GM12892 (cell line): ENCODE results near the gene RBM34.

ENCODE experiments used
- DNase-seq: peaks from one replicate; pipeline ENCODE4 v3.0.0; 2011; ENCODE audit not compliant: insufficient read length
- FAIRE-seq: peaks from 2 replicates; lab custom pipeline; 2011; peaks lifted over from hg19 to GRCh38; lab: Jason Lieb, UNC
- POLR2A ChIP-seq: IDR thresholded peaks from 2 replicates; pipeline ENCODE4 v1.6.1; 2011; ENCODE audit warnings: low read depth, low read length, control low read depth
- POLR2AphosphoS5 ChIP-seq: IDR thresholded peaks from 2 replicates; pipeline ENCODE4 v1.6.1; 2011; ENCODE audit warnings: low read depth, low read length, control low read depth
- TAF1 ChIP-seq: IDR thresholded peaks from 2 replicates; pipeline ENCODE4 v1.6.1; 2011; ENCODE audit warnings: low read depth, mild to moderate bottlenecking, control low read depth, low read length, borderline replicate concordance

RBM34 gene

DNA sequence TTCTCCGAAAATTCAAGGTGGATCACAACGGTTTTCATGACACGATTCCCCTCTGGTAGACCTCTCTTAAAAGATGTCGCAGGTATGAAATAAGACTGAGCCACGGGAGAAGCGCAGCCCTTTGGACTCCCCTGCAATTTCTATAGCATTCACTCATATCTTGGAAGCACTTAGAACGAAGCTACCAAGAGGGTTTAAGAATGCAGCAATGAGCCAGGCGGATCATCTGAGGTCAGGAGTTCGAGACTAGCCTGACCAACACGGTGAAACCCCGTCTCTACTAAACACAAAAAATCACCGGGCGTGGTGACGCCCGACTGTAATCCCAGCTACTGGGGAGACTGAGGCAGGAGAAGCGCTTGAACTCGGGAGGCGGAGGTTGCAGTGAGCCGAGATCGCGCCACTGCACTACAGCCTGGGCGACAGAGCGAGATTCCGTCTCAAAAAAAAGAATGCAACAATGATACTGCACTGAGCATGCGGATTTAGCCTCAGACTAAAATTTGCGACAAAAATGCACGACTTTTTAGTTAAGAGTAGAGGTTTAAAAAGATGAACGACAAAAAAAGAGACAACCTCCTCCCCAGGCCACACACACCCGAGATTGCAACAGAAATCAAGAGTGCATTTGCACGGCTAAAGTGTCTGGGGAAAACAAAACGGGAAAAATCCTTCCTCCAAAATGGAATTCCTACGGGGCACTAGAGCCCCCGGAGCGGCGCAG lies 33.2 kb downstream of the RBM34 start:
- TF ChIP-seq TAF1 = no peak
- TF ChIP-seq POLR2A = no peak
- no peak for TF ChIP-seq POLR2AphosphoS5
- DNase-seq = no peak
- no peak for FAIRE-seq

DNA sequence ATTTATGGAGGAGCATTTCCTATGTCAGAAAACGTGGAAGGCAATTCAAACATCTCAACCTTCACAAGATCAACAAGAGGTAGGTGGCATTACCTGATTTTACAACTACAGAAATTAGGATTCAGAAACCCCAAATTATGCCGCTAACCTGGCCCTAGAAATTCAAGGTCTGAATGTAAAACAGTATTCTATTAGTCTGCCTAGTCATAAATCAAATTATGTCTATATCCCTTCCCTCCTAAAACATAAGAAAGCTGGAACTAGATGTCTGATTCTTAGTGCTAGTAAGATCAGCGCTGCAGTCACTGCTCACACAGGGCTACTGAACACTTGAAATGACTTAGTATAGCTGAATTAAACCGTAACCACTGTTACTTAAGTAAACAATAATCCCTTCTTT lies 33.8 kb downstream of the RBM34 start:
- no peak for FAIRE-seq
- no peak for DNase-seq
- TF ChIP-seq POLR2AphosphoS5 (no peak), TAF1 (no peak), POLR2A (no peak)

DNA sequence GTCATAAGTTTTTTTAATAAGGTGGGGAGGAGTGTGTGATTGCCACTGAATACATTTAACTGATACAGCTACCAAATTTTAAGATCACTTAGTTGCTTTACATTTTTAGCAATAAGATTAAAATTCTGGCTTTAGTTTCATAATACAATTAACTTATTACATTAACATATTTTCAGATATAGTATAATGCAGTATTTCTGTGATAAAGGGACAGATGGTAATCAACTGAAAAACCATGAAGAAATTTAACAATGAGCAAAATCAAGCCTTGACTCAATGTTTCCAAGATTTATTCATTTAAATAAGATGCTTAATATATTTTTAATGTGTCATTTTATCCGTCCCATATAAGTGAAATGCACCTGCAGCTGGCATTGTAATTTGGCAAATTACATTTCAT lies 36.4 kb downstream of the RBM34 start:
- FAIRE-seq (no peak), DNase-seq (no peak)
- TF ChIP-seq POLR2AphosphoS5 = no peak

DNA sequence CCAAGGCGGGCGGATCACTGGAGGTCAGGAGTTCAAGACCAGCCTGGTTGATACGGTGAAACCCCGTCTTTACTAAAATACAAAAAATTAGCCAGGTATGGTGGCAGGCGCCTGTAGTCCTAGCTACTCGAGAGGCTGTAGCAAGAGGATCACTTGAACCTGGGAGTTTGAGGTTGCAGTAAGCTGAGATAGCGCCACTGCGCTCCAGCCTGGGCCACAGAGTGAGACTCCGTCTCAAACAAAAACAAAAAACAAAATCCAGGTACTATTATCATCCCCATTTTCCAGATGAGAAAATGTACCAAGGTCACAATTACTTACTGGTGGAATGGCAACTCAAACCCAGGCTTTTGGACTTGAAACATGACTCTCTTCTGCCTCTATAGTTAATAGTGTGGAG lies 36.9 kb downstream of the RBM34 start:
- FAIRE-seq (no peak), DNase-seq (no peak)
- TF ChIP-seq TAF1 (no peak), POLR2AphosphoS5 (no peak), POLR2A (no peak)

DNA sequence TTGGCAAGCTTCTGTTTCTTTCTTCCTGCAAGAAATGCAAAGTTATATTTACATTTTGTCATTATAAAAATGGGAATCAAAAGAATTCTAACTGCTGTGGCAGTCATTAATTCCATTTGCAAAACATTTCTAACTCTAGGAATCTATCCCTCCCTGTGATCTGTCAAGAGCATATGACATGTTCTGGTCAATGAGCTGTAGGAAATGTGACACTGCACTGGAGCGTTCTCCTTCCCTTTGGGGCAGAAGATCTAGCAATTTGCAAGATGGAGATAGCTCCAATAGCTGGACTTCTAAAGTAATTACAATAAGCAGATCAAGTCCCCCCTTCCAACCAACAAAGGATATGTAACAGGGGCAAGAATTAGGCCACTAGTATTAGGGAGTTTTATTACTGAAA lies 38.7 kb downstream of the RBM34 start:
- no peak for DNase-seq
- no peak for TF ChIP-seq POLR2A
- no peak for TF ChIP-seq POLR2AphosphoS5
- no peak for TF ChIP-seq TAF1
- FAIRE-seq = no peak

DNA sequence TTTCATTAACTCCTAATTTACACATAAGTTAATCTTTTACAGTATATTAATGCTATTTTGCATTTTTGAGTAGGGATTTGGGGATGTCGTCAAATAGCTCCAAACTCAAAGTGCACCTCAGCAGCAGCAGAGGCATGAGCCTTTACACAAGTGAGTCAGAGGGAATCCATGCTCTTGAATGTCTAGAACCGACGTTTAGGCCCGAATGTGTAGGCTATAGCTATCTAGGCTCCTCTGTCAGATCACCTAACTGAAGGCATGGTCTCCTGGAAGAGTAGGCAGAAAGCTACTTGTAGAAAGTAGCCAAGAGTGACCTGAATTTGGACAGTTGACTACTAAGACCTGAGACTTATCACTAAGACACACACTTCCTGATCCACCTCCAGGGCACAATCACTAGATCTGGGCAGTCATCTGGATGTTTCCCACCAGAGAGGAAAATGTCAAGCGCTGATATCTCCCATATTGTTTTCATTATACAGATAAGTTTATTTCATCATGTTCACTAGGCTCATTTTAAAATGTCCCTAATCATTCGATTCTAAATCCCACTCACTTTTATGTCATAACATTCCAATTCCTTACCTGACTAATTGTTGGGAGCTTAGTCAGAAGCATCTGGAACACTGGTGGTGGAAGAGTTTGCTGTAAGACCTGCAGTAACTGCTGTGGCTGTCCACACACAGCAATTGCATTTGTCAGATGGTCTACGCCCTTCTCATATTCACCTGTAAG lies 47.7 kb downstream of the RBM34 start:
- no peak for FAIRE-seq
- no peak for TF ChIP-seq POLR2AphosphoS5
- no peak for TF ChIP-seq POLR2A
- no peak for TF ChIP-seq TAF1

DNA sequence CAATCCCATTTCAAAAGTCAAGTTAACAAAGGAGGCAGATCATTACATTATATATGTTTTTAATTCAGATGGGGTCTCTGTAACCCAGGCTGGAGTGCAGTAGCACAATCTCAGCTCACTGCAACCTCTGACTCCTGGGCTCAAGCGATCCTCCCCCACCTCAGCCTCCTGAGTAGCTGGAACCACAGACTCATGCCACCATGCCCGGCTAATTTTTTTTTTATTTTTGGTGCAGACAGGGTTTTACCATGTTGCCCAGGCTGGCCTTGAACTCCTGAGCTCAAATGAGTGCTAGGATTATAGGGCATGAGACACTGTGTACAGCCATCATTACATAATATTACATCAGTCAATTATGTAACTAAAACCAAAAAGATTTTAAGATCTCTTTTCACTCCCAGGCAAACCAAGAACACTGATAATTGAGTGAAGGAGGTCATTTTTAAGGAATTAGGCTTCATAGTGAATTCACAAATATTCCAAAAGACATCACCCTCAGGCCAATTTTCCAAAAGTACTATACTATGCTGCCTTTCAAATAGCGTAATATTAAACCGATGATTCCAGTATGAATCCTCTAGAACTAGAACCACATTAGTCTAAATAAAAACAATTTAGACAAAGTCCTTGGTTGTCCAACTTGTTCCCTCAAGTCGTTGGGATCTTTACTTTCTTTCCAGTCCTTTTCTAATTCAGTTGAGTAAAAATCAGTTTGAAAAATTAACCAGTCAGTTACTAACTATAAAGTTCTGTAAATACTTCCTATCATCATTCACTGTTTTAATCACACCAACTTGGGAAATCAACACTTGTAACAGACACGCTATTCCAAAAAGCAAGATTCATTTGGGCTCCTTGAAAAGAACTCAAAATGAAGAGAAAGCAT lies 48.5 kb downstream of the RBM34 start:
- no peak for TF ChIP-seq POLR2A
- TF ChIP-seq TAF1 = no peak
- TF ChIP-seq POLR2AphosphoS5 = no peak
- no peak for DNase-seq
- no peak for FAIRE-seq

More for the DNA sequence above, 47.7 kb downstream of the RBM34 start:
- no peak for DNase-seq

DNA sequence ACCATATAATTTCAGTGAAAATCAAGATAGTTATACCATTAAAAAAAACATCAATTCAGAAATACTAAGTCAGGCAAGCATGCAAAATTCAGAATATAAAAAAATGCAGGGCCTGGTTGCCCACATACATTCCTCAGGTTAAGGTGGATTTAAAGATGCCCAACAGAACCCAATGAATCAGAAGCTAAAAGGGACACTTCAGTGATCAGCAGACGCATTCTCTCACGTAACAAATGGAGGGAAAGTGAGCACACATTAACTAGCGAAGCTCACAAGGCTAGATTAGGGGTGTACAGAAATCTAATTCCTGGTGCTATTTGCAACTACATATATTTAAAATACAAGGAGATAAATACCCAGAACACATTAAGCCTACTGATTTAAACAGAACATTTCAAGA lies 49.9 kb downstream of the RBM34 start:
- no peak for TF ChIP-seq TAF1
- TF ChIP-seq POLR2A = no peak
- no peak for TF ChIP-seq POLR2AphosphoS5
- no peak for DNase-seq
- FAIRE-seq = no peak

DNA sequence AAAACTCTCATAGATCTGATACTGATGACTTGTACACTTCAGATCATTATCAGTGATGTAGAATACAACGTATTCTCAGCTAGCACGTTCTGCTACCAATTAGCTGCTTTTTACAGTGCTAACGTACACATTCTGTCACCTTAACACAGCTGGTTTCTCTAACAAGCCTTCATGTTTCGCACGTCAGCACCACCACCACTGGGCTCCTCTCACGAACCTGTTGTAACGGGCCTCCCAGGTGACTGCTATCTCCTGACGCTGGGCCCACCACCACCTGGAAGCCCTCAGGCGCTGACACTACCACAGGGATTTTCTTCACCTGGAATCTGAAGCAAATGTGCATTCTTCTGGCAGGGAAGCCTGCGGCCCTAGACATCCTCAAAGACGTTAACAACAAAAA lies 52.2 kb downstream of the RBM34 start:
- FAIRE-seq (no peak), DNase-seq (no peak)
- TF ChIP-seq POLR2A (no peak; the same call in 1 of the 2 replicates), POLR2AphosphoS5 (peak; percentile 21; the same call in 1 of the 2 replicates), TAF1 (no peak)

DNA sequence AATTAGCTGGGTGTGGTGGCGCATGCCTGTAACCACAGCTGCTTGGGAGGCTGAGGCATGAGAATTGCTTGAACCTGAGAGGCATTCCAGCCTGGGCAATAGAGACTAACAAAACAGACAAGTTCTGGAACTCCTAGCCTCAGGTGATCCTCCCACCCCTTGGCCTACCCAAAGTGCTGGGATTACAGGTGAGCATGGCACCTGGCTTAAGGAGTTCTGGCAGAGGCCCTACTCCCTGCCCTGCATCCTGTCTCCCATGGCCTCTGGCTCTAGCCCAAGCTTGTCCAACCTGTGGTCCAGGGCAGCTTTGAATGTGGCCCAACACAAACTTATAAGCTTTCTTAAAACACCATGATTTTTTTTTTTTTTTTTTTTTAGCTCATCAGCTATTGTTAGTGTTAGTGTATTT lies 52.9 kb downstream of the RBM34 start:
- no peak for FAIRE-seq
- TF ChIP-seq POLR2AphosphoS5 (peak; percentile 85), TAF1 (no peak), POLR2A (peak; percentile 64)

DNA sequence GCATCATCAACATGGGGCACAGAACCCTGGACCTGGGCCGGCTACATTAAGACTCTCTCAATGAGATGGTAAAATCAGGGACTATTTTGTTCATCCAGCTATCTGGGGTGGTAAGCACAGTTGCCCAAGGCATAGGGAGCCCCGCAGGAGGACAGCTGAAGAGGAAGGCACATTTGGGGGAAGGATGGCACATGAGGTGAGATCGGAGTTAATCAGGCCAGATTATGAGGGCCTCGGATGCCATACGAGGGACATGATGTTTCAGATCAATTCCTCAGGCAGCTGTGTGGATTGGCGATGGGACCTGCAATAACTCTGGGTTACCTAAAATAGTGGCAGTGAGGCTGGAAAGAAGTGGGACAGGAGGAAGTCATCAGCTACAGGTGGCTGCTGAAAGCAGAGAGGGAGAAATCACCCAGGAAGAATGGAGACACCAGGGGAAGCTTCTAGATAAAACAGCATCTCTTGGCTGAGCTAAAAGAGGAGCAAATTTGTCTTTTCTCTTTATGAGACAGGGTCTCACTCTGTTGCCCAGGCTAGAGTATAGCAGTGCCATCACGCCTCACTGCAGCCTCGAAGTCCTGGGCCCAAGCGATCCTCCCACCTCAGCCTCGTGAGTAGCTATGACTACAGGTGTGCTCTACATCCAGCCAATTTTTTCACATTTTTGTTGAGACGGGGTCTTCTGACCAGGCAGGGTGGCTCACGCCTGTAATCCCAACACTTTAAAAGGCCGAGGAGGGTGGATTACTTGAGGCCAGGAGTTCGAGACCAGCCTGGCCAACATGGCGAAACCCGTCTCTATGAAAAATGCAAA lies 53.5 kb downstream of the RBM34 start:
- TF ChIP-seq POLR2AphosphoS5 (peak; percentile 52; the same call in 1 of the 2 replicates), POLR2A (no peak; the same call in 1 of the 2 replicates), TAF1 (no peak)
- FAIRE-seq (peak; percentile 17), DNase-seq (no peak)

More for the DNA sequence above, 52.9 kb downstream of the RBM34 start:
- DNase-seq = no peak
